GM21786 (cell line): Measurements from ENCODE around the gene GCK.

ENCODE experiments used
- ATAC-seq: cut with Tn5 transposase; IDR thresholded peaks from one replicate; pipeline ENCODE4 v1.9.1; 2021; ENCODE audit not compliant: unreplicated experiment

GCK gene

GRCh38 chr7:44158096-44158872, 31.0 kb downstream of the GCK start:
- no peak for ATAC-seq

- no peak for ATAC-seq
Observed at GRCh38 chr7:44157116-44158080, 31.8 kb downstream of the GCK start.

- no peak for ATAC-seq
Observed at GRCh38 chr7:44156453-44157010, 32.7 kb downstream of the GCK start.

DNA sequence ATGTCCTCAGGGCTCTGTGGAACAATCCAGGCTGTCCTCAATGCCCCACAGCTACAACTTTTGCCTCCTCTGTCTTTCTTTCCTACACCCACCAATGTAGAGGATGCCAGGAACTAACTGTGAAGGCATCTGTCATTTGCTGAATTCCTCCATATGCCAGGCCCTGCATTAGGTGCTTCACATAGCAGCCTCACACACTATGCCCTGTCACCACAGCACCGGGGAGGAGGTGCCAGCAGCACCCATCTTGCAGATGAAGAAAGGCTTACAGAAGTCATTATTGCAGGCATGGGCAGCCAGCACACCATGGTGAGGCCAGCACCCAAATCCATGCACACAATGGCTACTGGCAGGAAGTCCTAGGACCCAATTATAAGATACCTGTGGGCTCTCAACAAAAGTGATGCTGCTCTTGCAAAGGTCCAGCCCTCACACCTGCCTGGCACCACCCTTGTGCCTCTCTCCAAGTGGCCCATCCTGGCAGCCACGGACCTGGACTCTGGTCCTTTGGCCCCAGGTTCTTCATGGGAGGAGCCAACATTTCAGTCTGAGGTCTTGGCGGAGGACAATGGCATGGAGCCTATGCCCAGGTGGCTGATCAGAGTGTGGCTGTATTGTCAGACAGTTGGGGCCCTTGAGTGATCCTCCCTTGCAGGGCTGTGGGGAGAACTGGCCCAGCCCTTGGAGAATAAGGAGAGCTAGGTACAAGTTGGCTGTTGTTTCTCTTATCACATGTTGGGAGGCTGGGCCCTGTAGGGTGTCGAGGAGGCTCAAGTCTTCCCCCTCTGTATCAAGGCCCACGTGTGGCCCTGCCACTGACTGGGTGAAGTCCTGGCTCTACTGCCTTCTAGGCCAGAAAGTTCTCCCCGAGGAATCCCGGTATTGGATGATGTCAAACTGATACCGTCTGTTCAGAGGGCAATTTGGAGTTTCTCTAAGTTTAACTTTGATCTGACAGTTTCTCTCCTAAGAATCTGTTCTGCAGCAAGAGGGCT, 33.8 kb downstream of the GCK start:
- no peak for ATAC-seq

- ATAC-seq: no peak
Observed at GRCh38 chr7:44154703-44155102, 34.5 kb downstream of the GCK start.

GRCh38 chr7:44153948-44154335, 35.3 kb downstream of the GCK start:
- ATAC-seq: no peak

GRCh38 chr7:44152971-44153947, 36.0 kb downstream of the GCK start:
- no peak for ATAC-seq

DNA sequence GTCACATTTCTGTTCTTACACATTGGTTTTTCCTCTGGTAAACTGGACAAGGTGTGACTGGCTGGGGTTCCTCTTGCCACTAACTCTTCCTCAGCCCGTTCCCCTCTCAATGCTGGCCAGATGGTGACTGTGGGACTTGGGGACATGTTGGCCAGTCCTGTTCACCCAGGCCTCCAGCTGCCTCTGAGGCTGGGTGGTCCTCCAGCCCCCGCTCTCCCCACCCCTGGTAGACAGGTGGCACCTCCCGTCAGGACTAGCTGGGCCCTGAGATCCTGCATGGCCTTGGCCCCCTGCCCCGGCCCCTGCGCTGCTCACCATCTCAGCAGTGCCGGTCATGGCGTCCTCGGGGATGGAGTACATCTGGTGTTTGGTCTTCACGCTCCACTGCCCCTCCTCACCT, 37.3 kb downstream of the GCK start:
- no peak for ATAC-seq

DNA sequence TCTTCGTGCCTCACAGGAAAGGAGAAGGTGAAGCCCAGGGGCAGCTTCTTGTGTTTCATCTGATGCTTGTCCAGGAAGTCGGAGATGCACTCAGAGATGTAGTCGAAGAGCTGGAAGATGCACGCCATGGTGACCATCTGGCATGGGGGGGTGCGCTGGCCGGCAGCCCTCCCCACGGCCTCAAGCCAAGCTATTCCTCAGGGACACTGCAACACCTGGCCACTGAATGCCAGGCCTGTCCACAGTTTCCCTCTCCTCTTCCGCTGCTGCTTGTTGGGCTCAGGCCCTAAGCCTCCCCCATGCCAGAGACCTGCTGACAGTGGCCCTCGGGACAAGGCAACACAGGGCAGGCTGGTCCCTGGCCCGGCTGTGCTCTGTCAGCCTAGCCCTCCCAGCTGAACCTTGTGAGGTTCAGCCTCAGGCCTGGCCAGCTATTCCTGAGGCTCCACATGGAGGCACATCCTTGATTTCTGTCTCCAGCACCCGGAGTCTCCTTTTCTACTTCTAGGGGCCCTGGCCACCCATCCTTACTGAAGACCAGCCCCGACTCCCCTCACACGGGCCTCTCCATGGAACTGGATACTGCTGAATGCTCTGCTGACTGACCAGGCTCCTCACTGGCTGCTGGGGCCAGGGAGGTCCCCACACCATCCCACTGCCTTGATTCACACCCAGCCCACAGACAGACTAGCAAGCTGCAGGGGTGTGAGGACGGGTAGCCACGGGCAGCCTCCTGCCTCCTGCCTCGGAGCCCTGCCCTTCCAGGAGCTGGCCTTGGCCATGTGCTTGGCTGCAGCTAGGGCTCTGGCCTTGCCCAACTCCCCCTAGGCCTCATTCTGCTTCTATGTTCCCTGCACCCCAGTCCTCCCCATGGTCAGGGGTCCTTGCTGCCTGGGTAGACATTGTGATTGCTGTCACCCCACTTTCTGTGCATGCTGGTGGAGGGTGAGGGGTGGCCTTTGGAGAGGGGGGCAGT, 38.0 kb downstream of the GCK start:
- ATAC-seq: no peak

DNA sequence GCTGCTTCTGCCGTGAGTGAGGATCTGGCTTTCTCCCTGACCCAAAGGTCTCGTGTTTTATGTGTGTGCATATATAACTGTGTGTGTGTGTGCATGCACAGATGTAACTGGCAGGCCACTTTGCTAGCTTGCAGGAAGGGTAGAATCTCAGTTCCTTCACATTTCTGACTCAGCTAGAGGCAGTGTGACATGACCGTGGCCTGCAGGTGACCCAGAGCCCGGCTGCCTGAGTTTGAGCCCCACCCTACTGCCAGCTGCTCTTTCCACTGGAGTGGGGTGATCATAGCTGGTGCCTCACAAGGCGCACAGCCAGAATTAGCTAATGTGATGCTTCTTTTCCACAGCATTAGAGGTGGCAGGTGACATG, 38.8 kb downstream of the GCK start:
- peak; percentile 77 for ATAC-seq

DNA sequence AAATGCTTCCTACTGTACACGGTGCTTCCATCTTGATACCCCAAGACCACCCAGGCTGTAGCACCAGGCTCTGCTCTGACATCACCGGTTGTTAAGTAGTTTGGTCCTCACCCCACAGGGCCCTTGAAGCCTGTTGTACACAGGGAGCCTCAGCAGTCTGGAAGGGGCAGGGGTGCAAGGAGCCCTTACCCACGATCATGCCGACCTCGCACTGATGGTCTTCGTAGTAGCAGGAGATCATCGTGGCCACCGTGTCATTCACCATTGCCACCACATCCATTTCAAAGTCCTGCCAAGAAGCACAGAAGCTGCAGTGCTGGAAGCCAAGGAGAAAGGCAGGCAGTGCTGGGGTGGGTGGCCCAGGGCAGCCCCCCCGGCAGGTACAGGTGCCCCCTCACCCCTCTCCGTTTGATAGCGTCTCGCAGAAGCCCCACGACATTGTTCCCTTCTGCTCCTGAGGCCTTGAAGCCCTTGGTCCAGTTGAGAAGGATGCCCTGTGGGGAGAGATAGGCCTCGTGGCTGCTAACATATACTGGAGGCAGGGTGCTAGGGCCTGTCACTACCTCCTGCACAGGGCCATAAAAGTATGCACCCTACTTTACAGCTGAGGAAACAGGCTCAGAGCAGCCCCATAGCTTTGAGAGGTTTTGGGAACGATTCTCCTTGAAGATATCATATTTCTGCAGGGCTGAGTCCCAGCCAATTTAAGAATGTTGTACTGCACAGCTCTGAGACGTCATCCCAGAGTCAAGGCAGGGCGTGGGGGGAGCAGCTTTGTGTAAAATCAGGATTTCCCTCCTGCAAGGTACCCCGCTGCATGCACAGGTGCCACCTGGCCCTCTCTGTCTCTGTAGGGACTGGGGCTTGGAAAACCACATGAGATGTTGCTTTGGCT, 39.4 kb downstream of the GCK start:
- ATAC-seq: no peak

DNA sequence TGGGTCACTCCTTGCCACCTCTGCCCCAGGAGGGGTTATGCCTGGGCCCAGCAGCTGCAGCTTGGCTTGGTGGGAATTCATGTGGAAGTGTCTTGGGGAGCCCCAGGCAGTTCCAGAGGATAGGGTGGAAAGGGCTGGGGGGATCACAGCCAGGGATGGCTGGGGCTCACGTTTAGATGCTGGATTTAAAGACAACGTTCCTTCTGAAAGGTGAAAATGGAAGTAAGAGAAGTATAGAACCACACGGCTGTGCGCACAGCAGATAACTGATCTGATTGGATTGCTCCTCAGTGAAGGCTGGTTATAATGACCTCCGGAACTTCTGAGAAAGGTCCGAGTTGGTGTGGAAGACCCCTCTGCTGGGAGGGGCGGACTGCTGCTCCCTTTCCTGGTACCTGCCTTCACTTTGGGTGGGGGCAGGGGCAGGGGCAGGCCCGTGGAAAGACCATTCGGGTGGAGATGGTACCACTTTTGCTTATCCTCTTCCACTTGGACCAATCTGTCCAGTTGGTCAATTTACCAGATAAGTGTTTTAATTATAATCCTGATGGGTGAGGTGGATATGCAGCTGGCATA, 40.2 kb downstream of the GCK start:
- no peak for ATAC-seq

DNA sequence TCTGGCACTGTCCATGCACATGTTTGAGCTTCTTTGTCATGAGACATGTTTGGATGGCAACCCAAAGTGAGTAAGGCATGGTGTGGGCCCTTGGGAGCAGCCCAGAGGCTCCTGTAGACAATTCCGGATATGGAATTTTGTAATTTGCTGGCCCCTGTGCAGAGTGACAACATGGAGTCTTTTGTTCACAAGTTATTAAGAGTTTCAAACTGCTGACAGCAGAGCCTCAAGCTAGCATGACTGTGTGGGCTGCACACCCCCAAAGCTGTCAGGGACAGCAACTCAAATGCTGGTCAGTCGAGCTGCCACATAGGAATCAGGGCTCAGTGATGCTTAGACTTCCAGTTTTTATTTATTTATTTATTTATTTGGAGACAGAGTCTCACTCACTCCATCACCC, 41.1 kb downstream of the GCK start:
- no peak for ATAC-seq

DNA sequence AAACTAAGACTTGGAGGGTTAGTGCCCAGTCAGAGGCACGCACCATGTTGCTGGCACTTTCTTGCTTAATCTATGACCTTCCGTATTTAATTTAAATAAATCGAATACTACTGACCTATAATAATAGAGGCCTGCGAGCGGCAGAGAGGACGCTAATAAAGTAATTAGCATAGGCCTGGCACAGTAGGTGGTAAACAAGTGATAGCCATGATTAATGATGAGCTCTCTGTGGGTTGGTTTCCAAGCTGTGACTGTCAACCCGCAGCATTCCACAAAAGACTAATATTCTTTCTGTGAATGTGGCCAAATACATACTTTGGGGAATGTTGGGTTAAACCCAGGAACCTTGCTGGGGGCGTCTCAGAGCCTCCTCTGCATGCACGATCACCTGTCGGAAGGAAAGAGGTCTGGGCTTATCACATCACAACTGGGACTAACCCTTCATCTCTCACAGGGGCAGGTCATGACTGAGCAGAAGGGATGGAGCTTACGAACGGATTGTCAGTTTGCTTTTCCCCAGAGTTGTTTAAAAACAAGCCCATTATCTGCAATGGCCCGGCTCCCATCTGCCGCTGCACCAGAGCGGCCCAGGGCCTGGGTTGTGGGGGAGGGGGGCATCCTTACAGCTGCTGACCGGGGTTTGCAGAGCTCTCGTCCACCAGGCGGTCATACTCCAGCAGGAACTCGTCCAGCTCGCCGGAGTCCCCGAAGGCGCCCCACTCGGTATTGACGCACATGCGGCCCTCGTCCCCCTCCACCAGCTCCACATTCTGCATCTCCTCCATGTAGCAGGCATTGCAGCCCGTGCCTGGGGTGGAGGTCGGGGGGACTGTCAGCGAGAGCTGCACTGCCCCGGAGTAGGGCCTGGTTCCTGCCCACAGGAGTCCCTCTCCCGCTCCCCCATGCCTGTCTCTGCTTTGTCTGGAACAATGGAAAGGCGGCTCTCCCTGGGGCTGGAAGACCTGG, 41.9 kb downstream of the GCK start:
- ATAC-seq: no peak

DNA sequence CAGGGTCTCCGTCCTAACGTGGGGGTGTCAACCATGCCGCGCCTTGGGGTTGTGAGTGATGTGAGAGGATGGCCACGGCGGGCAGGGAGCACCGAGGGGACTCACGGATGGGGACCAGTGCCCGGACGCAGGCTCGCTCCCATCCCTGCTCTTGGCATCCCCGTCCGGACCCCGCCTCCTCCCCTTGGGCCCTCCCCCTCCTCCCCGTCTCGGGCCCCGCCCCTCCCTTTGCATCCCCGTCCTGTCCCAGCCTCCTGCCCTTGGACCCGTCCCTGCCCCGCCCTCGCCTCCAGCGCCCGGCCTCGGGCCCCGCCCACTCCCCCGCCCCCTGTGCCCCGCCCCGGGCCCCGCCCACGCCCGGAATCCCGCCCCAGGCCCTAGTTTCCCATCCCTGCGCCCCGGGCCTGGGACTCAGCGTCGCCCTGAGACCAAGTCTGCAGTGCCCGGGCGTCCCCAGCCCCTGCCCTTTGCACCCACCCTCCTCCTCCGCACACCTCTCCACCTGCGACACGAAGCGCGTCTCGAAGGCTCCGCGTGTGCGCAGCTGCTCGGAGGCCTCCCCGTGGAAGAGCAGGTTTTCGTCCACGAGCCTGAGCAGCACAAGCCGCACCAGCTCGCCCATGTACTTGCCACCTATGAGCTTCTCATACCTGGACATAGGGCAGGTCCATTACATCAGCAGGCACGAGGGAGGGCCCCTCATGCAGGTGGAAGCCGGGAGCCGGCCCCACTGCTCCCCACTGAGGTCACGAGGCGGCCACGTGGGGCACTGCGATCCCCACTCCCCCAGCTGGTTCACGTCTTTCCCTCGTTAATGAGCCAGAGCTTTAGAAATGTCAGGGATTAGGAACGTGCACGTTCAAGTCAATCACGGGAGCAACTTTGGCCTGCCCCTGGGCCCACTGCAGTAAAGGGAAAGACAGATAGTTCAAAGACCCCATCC, 43.0 kb downstream of the GCK start:
- no peak for ATAC-seq
